ENCODE measurements around the gene ADAM23.

ADAM23 gene

DNA sequence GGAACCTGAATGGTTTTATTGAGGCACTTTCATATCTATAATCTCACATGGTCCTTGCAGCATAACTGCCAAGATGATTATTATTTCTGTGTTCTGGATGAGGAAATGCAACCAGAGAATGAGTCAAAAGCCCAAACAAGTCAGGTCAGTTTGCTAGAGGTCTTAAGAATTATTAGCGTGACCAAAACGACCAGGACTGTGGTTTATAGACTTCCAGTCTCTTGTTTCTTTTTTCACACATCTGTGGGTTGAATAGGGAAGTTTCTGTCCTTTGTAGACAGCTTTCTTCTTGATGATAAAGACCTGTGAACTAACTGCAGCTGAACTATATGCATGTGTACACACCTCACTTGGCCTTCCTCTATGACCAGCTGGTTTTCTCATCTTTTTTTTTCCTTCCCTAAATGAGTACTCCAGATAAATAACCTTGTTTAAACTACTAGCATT is 13.9 kb downstream of the ADAM23 start:
- Histone ChIP-seq H3K4me3 (ENCODE audit: insufficient read depth, low read length, poor library complexity, severe bottlenecking) (no peak overlapping the region), H3K27me3 (ENCODE audit: low read length) (no peaks in the 10 kb centered on the region), H3F3A (ENCODE audit: insufficient read depth) (no peaks in the 10 kb centered on the region), H3K9ac (ENCODE audit: low read length) (no peak overlapping the region), H2AFZ (ENCODE audit: low read depth, low read length, severe bottlenecking) (no peak overlapping the region), H3K36me3 (ENCODE audit: low read length) (no peaks in the 10 kb centered on the region), H3K27ac (ENCODE audit: low read depth, low read length) (no peak overlapping the region), H3K9me2 (replicated peaks; ENCODE audit: insufficient read depth, low read length) (no peaks in the 10 kb centered on the region), H3K9me3 (ENCODE audit: insufficient read depth, low read length) (no peaks in the 10 kb centered on the region), H3K4me2 (ENCODE audit: low read depth, low read length, poor library complexity, severe bottlenecking) (no peak overlapping the region), H4K20me1 (ENCODE audit: low read depth, low read length) (no peaks in the 10 kb centered on the region), H3K79me2 (ENCODE audit: insufficient read depth, low read length) (no peaks in the 10 kb centered on the region)
- no peak for TF ChIP-seq EZH2phosphoT487 (conservative IDR thresholded peaks at IDR 0.05; ENCODE audit: low read length)
- TF ChIP-seq, protein P1, sequence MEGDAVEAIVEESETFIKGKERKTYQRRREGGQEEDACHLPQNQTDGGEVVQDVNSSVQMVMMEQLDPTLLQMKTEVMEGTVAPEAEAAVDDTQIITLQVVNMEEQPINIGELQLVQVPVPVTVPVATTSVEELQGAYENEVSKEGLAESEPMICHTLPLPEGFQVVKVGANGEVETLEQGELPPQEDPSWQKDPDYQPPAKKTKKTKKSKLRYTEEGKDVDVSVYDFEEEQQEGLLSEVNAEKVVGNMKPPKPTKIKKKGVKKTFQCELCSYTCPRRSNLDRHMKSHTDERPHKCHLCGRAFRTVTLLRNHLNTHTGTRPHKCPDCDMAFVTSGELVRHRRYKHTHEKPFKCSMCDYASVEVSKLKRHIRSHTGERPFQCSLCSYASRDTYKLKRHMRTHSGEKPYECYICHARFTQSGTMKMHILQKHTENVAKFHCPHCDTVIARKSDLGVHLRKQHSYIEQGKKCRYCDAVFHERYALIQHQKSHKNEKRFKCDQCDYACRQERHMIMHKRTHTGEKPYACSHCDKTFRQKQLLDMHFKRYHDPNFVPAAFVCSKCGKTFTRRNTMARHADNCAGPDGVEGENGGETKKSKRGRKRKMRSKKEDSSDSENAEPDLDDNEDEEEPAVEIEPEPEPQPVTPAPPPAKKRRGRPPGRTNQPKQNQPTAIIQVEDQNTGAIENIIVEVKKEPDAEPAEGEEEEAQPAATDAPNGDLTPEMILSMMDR (IDR thresholded peaks at IDR 0.05; ENCODE audit: insufficient read depth, low read length, poor library complexity, severe bottlenecking) = no peak

DNA sequence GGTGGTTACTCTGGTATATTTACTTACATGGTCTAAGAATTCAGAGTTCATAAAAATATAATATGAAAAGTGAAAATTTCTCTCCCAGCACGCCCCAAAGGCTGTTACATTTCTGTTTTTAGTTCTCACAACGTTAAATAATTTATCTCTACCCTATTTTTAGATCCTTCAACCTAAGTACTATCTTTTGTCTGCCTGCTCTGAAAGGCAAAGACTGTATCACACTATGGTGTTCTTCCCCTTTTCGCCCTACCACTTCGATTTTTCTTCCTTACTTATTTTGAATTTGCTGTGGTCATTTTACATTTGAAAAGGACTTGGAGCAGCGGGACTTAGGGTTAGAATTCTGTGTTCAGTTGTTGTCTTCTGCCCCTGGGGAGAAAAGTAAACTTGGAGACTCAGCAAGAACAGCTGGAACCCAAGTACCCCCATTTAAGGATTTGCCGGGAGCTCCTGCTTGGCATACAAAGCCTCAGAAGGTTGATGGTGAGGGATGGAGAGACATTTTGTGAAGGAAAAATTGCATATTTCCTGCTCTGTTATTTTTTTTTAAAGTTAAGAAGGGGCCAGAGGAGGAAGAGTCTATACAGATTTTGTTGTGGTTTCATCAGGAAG is 19.0 kb downstream of the ADAM23 start:
- Histone ChIP-seq H3K27me3 (ENCODE audit: low read length) (no peaks in the 10 kb centered on the region), H3F3A (ENCODE audit: insufficient read depth) (no peaks in the 10 kb centered on the region), H3K27ac (ENCODE audit: low read depth, low read length) (peak overlapping the region; percentile 39), H3K9ac (ENCODE audit: low read length) (no peak overlapping the region), H3K36me3 (ENCODE audit: low read length) (no peaks in the 10 kb centered on the region), H3K4me3 (ENCODE audit: insufficient read depth, low read length, poor library complexity, severe bottlenecking) (no peak overlapping the region), H2AFZ (ENCODE audit: low read depth, low read length, severe bottlenecking) (no peak overlapping the region), H3K9me3 (ENCODE audit: insufficient read depth, low read length) (no peaks in the 10 kb centered on the region), H3K79me2 (ENCODE audit: insufficient read depth, low read length) (no peaks in the 10 kb centered on the region), H3K4me2 (ENCODE audit: low read depth, low read length, poor library complexity, severe bottlenecking) (peak overlapping the region; percentile 21), H4K20me1 (ENCODE audit: low read depth, low read length) (no peaks in the 10 kb centered on the region), H3K9me2 (replicated peaks; ENCODE audit: insufficient read depth, low read length) (no peaks in the 10 kb centered on the region)
- no peak for TF ChIP-seq EZH2phosphoT487 (conservative IDR thresholded peaks at IDR 0.05; ENCODE audit: low read length)
- TF ChIP-seq, protein P1 (IDR thresholded peaks at IDR 0.05; ENCODE audit: insufficient read depth, low read length, poor library complexity, severe bottlenecking) = no peak

DNA sequence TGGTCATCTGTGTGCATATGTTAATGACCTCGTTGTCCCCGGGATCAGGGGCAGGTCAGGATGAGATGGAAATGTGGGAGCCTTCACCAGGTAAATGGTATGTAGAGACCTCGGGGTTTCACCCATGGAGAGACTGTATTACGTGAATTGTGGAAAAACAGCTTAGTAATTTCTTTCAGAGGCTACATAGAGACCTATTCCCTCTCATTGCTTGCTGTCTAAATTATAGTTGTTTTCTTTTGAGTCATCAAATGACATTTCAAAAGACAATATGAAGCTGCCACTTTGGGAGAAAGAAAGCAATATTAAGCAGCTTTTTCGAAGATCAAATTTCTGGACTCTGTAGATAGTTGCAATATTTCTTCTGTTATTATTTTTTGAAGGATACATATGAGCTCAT is 20.4 kb downstream of the ADAM23 start:
- Histone ChIP-seq H3K9me3 (ENCODE audit: insufficient read depth, low read length) (no peaks in the 10 kb centered on the region), H3K9ac (ENCODE audit: low read length) (no peak overlapping the region), H3K9me2 (replicated peaks; ENCODE audit: insufficient read depth, low read length) (no peaks in the 10 kb centered on the region), H3K36me3 (ENCODE audit: low read length) (no peaks in the 10 kb centered on the region), H3K27ac (ENCODE audit: low read depth, low read length) (peak overlapping the region; percentile 15; the same call in 1 of the 2 replicates), H3F3A (ENCODE audit: insufficient read depth) (no peaks in the 10 kb centered on the region), H3K27me3 (ENCODE audit: low read length) (no peaks in the 10 kb centered on the region), H4K20me1 (ENCODE audit: low read depth, low read length) (no peaks in the 10 kb centered on the region), H2AFZ (ENCODE audit: low read depth, low read length, severe bottlenecking) (no peak overlapping the region), H3K4me2 (ENCODE audit: low read depth, low read length, poor library complexity, severe bottlenecking) (peak overlapping the region; percentile 28), H3K79me2 (ENCODE audit: insufficient read depth, low read length) (no peaks in the 10 kb centered on the region), H3K4me3 (ENCODE audit: insufficient read depth, low read length, poor library complexity, severe bottlenecking) (no peak overlapping the region)
- TF ChIP-seq EZH2phosphoT487 (conservative IDR thresholded peaks at IDR 0.05; ENCODE audit: low read length) = no peak
- TF ChIP-seq, protein P1 (IDR thresholded peaks at IDR 0.05; ENCODE audit: insufficient read depth, low read length, poor library complexity, severe bottlenecking) = no peak
